COLO829 (cell line): ENCODE measurements around the gene ADAMTS2.
"Not testable (repeated sequence)": the region's sequence is repeated elsewhere in the genome, so short reads cannot be mapped to it uniquely, and the experiment has no call there.

Experiments used
- DNase-seq: peaks from one replicate; pipeline ENCODE4 v3.0.0; 2012; ENCODE audit warnings: low spot score

ADAMTS2 gene

DNA sequence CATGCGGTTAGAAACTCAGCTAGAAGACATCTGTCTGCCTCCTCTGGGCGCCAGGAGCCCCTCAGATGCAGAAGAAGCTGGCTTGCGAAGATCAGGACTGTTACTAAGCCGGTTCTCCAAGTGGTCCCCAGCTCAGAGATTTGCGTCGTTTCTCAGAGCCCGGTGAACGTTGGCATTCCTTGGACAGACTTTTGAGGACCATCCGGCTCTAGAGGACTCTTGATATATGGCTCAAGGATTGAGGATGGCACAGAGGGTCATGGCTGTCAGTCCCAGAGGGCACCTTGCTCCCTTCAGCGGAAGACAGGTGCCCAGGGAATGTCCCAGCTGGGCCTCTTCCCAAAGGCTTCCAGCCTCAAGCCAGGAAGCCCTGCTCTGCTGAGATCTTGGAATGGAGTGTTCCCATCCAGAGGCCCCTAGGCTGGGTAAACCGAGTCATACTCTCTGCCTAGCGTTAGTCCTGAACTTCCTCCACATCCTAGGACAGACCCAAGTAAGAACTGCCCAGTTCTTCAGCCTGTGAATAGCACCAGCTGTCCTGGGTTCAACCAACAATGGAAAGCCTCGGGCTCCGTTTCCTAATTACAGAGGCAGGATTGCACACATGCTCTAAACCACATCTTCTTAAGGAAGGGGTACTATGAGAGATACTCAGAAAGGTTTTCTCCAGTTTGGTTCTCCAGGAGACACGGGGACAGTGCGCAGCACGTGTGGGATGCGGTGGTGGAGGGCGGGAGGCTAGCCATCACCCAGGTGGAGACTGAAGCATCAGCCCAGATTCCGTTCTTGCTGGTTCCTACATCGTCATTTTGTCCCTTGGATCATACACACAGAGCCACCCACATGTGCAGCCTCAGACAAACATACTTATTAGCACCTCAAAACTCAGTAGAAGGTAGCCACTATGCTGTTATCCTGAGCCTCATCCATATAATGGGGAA is 233.7 kb downstream of the ADAMTS2 start:
- no peak for DNase-seq

DNA sequence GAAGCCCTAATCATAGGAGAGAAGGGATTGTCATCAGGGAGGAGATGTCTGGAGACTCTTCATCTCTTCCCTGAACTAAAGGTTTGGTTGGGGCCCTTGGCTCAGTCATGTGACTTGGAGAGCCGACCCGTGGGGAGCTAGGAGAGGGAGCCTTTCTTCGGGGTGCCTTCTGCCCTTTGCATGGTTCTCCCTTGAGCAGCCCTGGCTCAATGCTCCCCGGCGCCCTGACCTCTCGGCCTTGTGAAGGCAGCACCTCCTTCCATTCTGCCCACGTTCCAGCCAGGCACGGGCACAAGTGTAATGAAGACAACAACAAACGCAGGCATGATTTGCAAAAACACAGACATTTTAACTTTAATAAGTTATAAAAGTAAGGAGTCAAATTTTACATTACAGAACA is 234.7 kb downstream of the ADAMTS2 start:
- DNase-seq = no peak

DNA sequence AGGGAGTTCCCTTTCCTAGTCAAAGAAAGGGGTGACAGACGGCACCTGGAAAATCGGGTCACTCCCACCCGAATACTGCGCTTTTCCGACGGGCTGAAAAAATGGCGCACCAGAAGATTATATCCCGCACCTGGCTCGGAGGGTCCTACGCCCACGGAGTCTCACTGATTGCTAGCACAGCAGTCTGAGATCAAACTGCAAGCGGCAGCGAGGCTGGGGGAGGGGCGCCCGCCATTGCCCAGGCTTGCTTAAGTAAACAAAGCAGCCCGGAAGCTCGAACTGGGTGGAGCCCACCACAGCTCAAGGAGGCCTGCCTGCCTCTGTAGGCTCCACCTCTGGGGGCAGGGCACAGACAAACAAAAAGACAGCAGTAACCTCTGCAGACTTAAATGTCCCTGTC is 244.0 kb downstream of the ADAMTS2 start:
- DNase-seq = not testable (repeated sequence)

DNA sequence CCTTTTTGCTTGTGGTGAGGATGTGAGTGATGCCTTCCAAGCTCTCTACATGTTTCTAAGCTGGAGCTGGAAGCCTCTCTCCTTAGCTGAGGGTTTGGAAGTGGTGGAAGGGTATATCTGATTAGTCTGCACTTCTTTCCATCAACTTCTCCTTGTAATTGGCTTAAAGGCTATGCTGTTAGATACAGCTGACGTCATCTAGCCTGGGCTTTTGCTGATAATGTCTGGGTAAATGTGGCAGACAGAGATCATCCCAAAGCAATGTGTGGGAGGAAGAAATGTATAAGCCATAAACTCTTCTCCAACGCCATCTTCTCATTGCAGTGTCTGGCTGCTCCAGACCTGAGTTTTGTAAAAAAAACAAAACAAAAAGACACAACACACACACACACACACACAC is 255.8 kb downstream of the ADAMTS2 start:
- no peak for DNase-seq

DNA sequence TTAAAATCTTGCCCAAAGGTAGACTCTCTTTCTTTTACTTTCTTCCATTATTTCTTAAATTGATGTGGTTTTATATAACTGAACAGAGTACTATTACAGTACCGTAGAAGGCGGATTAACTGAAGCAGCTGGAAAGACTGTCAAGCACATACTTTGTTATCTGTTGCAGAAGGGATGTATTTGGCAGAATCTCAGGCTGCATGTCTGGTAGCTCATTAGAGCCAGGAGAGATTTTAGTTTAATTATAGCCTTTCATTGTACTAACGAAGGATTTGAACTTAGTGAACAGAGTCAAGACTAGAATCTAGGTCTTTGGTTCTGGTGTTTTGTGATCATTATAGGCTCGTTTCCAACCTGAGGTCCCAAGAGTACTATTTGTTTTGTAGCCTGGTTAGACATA is 264.5 kb downstream of the ADAMTS2 start:
- DNase-seq = no peak

DNA sequence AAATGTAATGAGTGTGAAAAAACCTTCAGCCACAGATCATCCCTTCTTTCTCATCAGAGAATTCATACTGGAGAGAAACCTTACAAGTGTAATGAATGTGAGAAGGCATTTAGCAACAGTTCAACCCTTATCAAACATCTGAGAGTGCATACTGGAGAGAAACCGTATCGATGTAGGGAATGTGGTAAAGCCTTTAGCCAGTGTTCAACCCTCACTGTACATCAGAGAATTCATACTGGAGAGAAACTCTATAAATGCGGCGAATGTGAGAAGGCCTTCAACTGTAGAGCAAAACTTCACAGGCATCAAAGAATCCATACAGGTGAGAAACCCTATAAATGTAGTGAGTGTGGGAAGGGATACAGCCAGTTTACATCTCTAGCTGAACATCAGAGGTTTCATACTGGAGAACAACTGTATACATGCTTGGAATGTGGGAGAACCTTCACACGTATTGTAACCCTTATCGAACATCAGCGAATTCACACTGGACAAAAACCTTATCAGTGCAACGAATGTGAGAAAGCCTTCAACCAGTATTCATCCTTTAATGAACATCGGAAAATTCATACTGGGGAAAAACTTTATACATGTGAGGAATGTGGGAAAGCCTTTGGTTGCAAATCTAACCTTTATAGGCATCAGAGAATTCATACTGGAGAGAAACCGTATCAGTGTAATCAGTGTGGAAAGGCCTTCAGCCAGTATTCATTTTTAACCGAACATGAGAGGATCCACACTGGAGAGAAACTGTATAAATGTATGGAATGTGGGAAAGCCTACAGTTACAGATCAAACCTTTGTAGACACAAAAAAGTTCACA is 265.9 kb downstream of the ADAMTS2 start:
- no peak for DNase-seq

DNA sequence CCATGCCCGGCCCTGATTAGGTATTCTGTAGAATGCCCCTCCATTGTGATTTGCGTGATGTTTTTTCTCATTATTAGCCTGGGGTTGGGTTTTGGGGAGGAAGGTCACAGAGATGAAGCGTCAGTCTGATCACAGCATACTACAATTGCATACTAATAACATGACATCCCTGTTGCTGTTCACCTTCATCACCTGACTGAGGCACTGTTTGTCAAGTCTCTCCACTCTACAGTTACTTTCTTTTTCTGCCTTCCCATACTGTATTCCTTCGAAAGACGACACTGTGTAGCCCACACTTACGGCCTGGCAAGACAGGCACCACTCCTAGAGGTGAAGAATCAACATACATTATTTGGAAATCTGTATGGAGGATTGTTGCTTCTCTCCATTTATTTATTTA is 279.6 kb downstream of the ADAMTS2 start:
- no peak for DNase-seq

DNA sequence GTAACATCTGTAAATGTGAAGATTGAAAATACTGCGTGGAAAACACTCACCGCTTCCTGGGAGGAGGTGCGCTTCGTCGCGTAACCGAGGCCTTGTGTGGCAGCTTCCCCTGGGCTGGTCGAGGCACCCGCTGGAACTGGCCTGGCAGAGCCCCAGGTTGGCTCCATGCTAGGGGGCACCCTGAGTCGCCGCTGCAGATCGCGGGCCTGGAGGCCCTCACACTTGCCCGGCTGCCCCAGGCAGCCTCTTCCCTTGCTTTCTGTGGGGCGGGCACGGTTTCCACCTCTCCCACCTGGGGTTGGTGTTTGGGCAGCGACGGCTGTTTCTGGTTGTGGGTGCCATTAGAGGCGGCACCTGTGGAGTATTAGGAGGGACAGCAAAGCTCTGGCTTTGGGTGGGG is 284.2 kb downstream of the ADAMTS2 start:
- no peak for DNase-seq
